Measurements from ENCODE around the gene BANP. TPM values are rescaled to one million over a fixed set of nuclear protein-coding genes. Genes with fewer than 3 reads are reported as not detected.
"Not testable (repeated sequence)": the region's sequence is repeated elsewhere in the genome, so short reads cannot be mapped to it uniquely, and the experiment has no call there.

The BANP gene
- total RNA-seq, 1 donor from 2014 or later: 34.3 TPM

GRCh38 chr16:88067530-88068411 lies 116.5 kb downstream of the BANP start:
- DNase-seq: no peak

GRCh38 chr16:88068476-88069396 lies 117.5 kb downstream of the BANP start:
- no peak for DNase-seq

GRCh38 chr16:88069397-88070168 lies 118.3 kb downstream of the BANP start:
- DNase-seq: no peak

DNA sequence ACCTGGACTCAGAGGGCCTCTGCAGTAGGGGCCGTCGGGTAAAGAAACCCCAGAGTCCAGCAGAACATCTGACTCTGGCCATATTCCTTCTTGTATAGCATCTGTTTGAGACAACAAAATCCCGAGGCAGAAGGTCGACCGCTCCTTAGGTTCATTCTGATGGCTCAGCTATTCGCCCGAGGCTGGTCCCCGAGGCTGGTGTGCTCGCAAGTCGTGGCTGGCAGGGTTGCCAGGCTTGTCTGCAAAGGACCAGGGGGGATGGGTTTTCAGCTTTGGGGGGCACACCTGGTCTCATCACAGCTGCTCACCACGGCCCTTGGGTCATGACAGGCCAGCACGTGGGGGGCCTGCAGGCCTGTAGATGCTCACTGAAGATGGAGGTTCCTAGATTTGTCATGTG lies 119.1 kb downstream of the BANP start:
- no peak for DNase-seq

- DNase-seq: no peak
Observed at GRCh38 chr16:88070989-88071625, 119.9 kb downstream of the BANP start.

DNA sequence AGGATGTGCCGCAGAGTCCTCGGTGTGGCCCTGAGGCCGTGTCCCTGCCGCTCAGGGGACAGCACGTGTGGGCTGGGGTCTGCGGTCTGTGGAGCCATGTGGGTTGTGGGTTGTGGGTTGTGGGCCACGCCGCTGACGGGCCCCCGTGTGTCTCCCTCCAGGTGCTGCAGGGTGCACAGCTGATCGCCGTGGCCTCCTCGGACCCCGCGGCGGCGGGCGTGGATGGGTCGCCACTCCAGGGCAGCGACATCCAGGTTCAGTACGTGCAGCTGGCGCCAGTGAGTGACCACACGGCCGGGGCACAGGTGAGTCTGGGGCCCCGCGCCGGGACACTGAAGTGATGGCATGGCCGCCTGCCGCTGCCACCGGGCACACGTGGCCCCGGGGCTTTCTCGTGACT lies 120.7 kb downstream of the BANP start:
- DNase-seq: no peak

GRCh38 chr16:88072571-88073001 lies 121.4 kb downstream of the BANP start:
- no peak for DNase-seq

GRCh38 chr16:88073201-88073721 lies 122.0 kb downstream of the BANP start:
- no peak for DNase-seq

DNA sequence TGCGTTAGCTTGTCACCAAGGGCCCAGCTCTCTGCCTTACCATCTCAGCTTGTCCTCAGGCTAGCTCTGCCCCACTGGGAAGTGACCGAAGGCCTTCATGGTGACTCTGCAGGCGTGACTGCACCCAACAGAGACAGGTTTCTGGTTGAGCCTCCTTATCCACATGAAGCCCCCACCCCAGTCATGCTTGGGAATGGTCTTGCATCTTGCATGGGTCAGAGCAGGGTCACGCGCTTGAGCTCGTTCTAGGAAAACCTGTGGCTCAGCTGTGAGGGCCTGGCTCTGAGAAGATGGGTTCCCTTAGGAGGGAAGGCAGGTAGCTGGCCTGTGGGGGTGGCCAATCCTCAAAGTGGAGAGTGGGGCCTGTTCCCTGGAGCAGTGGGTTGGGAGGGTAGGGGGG lies 122.8 kb downstream of the BANP start:
- no peak for DNase-seq

- no peak for DNase-seq
Observed at GRCh38 chr16:88076211-88076931, 125.1 kb downstream of the BANP start.

DNA sequence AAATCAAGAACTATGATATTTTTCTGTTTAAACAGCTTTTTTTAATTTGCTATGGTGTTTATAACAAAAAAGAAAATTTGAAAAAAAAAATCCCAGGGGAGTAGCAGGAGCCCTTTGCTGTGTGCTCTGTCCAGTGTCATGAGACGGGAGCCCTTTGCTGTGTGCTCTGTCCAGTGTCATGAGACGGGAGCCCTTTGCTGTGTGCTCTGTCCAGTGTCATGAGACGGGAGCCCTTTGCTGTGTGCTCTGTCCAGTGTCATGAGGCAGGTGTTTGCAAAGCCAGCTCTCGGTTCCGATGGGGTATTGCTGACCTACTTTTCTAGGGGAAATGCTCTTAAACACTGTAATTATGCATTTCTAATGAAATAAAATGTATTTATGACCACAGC lies 125.7 kb downstream of the BANP start:
- DNase-seq: not testable (repeated sequence)

DNA sequence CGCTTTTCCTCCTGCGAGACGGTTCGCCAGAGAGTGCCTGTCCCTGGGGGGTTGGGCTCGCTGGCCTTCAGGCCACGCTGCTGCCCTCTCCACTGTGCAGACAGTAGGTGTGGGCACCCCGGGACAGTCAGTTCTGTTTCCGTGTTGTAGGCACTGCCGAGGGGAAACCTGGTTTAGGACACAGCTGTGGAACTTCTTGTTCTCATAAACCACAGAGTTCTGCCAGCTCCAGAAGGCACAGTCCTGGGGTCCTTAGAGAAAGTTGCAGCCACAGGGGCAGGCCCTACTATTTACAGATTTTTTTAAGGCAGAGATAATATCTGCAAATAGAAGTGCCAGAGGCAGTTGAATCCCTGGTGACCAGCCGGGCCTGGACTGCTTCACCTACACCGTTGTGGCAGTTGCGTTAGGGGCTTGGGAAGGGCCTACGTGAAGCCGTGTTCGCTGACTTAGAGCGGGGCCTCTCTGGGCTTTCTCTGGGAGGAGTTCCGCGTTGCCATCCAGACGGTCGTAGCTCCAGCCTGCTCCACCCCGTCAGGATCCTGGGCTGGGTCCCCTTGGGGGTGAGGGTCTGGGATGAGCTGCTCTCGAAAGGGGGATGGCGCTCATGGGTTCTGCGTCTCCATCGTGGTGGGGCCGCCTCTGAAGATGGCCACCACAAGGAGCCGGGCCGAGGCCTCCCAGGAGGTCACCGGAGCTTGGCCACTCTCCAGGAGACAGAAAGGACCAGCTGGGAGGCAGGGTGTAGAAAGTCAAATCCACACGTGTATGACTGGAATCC lies 126.3 kb downstream of the BANP start:
- DNase-seq: no peak

DNA sequence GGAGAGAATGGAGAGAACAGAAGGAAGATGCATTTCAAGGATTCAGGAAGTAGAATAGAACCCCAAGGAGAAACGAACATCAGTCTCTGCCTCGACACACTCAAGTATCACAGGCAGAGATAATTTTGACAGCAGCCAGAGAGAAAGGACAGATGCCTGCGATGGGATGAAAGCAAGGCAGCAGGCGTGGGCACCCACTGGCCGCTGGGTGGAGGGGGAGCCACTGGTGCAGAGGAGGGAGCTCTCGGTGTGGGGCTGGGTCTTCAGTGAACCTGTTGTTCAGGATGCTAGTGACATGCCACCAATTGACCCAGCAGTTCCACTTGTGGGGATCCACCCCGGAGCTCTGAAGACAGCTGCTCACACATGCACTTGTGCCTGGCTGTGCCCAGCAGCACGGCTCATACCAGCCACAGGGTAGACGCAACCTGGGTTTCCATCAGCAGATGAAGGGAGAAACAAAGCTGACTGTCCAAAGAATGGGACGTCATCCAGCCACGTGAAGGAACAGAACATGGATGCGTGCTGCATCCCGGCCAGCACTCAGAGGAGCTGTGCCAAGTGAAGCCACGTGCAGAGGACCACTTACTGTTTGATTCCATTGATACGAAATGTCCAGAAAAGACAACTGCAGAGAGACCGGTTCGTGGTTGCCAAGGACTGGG lies 127.0 kb downstream of the BANP start:
- DNase-seq: no peak

DNA sequence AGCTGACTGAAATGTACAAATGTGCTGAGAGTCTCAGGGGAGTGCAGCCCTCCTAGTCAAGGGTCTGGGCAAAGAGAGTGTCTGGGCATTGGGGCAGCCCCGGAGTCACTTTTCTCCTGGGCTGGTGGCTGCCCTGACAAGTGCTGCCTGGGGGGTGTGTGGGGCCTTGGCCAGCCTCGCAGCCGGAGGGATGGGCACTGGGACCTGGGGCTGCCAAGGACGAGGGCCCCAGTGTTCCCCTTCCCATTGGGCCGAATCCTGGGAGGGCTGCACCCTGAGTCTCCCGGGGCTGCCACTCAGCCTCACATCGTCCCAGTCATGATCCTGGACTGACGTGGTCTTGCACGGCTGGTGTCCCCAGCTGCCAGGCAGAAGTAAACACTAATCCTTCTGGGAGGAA lies 132.3 kb downstream of the BANP start:
- DNase-seq: no peak

- no peak for DNase-seq
Observed at GRCh38 chr16:88084881-88085280, 133.6 kb downstream of the BANP start.

DNA sequence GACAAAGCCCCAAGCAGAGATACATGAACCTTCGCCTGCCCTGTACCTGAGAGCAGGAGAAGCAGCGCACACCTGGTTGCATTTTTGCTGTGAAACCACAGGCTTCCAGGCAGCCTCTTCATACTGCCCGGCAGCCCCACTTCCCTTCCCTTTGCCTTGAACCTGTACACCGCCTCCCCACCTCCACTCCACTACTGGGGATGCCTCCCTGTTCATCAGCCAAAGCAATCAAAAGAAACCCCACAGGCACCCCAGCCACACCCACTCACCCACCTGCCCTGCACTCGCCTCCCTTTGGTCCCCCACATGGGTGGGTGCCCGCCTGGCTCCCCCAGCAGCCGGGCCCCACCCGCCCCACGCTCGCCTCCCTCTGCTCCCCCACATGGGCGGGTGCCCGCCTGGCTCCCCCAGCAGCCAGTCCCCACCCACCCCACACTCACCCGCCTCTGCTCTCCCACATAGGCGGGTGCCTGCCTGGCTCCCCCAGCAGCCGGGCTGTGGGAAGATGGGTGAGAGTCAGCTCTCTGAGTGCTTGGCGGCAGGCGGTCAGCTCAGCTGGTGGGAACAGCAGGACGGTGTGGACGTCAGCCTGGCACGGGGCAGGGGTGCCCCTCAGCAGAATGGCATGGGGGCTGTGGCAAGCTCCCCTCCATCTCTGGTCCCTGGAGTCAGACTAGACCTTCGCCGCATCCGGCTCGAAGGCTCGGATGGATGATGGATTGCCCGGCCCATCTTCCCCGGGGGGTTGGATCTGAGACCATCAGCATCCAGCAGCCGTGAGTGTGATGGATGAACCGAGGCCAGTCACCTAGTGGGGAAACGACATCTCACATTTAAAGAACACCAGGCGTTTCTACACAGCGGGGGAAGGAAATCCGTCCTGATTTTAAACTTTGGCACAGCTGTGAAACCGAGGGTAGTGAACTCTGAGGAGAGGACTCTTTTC lies 135.6 kb downstream of the BANP start:
- no peak for DNase-seq

GRCh38 chr16:88087517-88087877 lies 136.3 kb downstream of the BANP start:
- DNase-seq: no peak

DNA sequence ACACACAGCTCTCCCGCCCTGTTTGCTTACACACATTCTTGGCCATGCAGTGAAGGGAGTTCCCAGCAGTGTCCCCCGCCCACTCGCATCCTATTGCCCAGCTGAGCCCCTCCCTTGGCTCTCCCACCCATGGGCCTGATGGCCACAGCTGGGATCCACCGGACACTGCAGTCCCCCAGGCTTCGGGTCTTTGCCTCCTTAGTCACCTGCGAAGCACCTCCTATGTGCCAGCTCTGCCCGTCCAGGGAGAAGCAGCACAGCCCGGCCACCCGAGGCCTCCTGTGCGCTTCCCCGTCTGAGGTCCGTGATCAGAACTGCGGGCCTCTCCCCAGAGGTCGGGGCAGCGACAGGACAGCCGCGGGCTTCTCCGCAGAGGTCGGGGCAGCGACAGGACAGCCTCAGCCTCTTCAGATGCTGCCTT lies 136.9 kb downstream of the BANP start:
- no peak for DNase-seq

Data from occipital lobe (tissue), 2 donors.